Heart right ventricle (tissue), 16 donors: ENCODE data around the gene PNKP. TPM values are rescaled to one million over a fixed set of nuclear protein-coding genes. Genes with fewer than 3 reads are reported as not detected.

Experiments used
- ATAC-seq, 8 donors: fragments of 200-7000 bp; cut with Tn5 transposase; one replicate each; pipeline ENCODE4 v1.9.1; 2020; ENCODE audit warnings: mild to moderate bottlenecking in 8 of 8, moderate library complexity in 8 of 8, moderate number of reproducible peaks in 1 of 8
- DNase-seq, 2 donors: peaks; one replicate each; pipeline ENCODE4 v3.0.0-alpha.2; 2020
- H3K27ac ChIP-seq, 10 donors: fragments of 200-600 bp; sonication (generic) in 2 of 10; one replicate each; pipeline versions ENCODE4 v1.5.0 to v1.8.0; 2020 to 2022; ENCODE audit warnings: mild to moderate bottlenecking in 3 of 10
- H3K27me3 ChIP-seq, 7 donors: fragments of 200-600 bp; one replicate each; pipeline ENCODE4 v1.8.0; 2021 to 2022; ENCODE audit warnings: mild to moderate bottlenecking in 2 of 7
- H3K36me3 ChIP-seq, 9 donors: fragments of 200-600 bp; sonication (generic) in 1 of 9; one replicate each; pipeline versions ENCODE4 v1.5.0 to v1.8.0; 2020 to 2022; ENCODE audit warnings: mild to moderate bottlenecking in 2 of 9
- H3K4me1 ChIP-seq, 9 donors: fragments of 200-600 bp; sonication (generic) in 1 of 9; one replicate each; pipeline versions ENCODE4 v1.5.0 to v1.8.0; 2020 to 2022; ENCODE audit warnings: mild to moderate bottlenecking in 4 of 9
- H3K4me3 ChIP-seq, 10 donors: fragments of 200-600 bp; sonication (generic) in 2 of 10; one replicate each; pipeline versions ENCODE4 v1.5.0 to v1.8.0; 2020 to 2022; ENCODE audit warnings: mild to moderate bottlenecking in 7 of 10, moderate library complexity in 2 of 10
- H3K9me3 ChIP-seq, 11 donors: fragments of 200-600 bp in 10 of 11; sonication (generic) in 2 of 11; one replicate each; pipeline versions ENCODE4 v1.5.0 to v1.8.0; 2013 to 2022; ENCODE audit warnings: mild to moderate bottlenecking in 2 of 11, control low read depth in 1 of 11, moderate library complexity in 1 of 11
- CTCF ChIP-seq, 9 donors: fragments of 200-600 bp; sonication (generic) in 2 of 9; IDR thresholded peaks; one replicate each; pipeline versions ENCODE4 v1.5.0 to v1.8.0; 2021 to 2022; ENCODE audit warnings: antibody characterized with exemption in 9 of 9, mild to moderate bottlenecking in 5 of 9, moderate library complexity in 1 of 9
- WGBS, 2 donors: extraction: QIAGEN DNeasy Blood & Tissue Kit; methylation state at CpG; one replicate each; pipeline ENCODE4 v1.1.7; 2013; ENCODE audit warnings: inconsistent platforms in 1 of 2; 5-methylcytosine and 5-hydroxymethylcytosine counted together
- intact Hi-C, 10 donors: fragments of 100-400 bp; cut with DNase I; formaldehyde crosslinking; loops; one replicate each; pipeline versions ENCODE4 v1.11.1 to v1.14.2; 2022
- polyA plus RNA-seq, 2 donors: library from polyadenylated mRNA; stranded (reverse); fragments of 200-250 nt; gene quantifications; one replicate each; pipeline ENCODE4 v1.2.3, GENCODE V29; 2013
- total RNA-seq, 10 donors: library from RNA; stranded (reverse); fragmentation: NEBNext Ultra II Directional in 3 of 10; extraction: Animal tissue kit (Norgen Biotek cat#: 25700) in 3 of 10; gene quantifications; one replicate each; pipeline versions ENCODE4 v1.2.1 to v1.2.4, GENCODE V29; 2021 to 2023
- donor health status: Arrhythmogenic right ventricular cardiomyopathy.
- donor health status: ischemic (EF 13 %, LVEDD 7.1; RV severe dilation, severe dysfunction).
- donor health status: healthy with polysubstance abuse.
- donor health status: DM: no; HTN: yes; CAD: no.
- donor health status: DM: no; HTN: no; CAD: no.
- donor health status: ischemic (EF 25% LVEDD 6.9; RV normal size, moderate dysfunction).
- donor health status: ischemic (EF 25% LVEDD 5.7; RV mildly dilated, moderate dysfunction).
- donor health status: healthy.
- donor health status: DM: yes; HTN: yes; CAD: no.
- donor health status: Ischemic cardiomyopathy.
- donor health status: ischemic (EF 35%, LVEDD 5.7; RV mildly dilated, moderate dysfunction).
- donor health status: nonischemic (EF 11% LVEDD 7.7; RV severe dilation, severe dysfunction).
- donor health status: DM: yes; HTN: yes; CAD: no.
- donor health status: PGD.
- donor health status: ischemic (EF 29% LVEDD 5.4; RV normal size, mild dysfunction).
- donor health status: nonischemic (EF 23%, LVEDD 6.1; RV moderate dilation, normal function).

Gene PNKP
- total and polyA plus RNA-seq, 12 donors, result 24.0 to 91.7 (median 34.6) TPM

GRCh38 chr19:49838885-49839588 lies 28.3 kb downstream of the PNKP start:
- no peak for TF ChIP-seq CTCF (IDR thresholded peaks at IDR 0.05)
- Histone ChIP-seq H3K27me3 (no peaks in the 10 kb centered on the region), H3K9me3 (no peaks in the 10 kb centered on the region), H3K4me1 (peaks cover 0 to 5% (median 0%) of the 10 kb centered on the region in 9 donors), H3K27ac (no peak overlapping the region), H3K36me3 (peaks cover 0 to 79% (median 40%) of the 10 kb centered on the region in 9 donors), H3K4me3 (no peak overlapping the region)
- ATAC-seq (peak in 2 of 8 donors; percentile 18 to 67), DNase-seq (no peak)
- intact Hi-C loops, result loop anchor here in 1 of 10 donors (10.0 kb wide), 1 partner anchor 1236 kb away; no protein-coding TSS in a partner anchor
- 48 to 69% methylated on average over 18 of the region's 18 CpGs for WGBS, 2 donors

- Histone ChIP-seq H3K27ac (no peak overlapping the region), H3K27me3 (no peaks in the 10 kb centered on the region), H3K4me3 (no peak overlapping the region), H3K4me1 (peaks cover 0 to 7% (median 0%) of the 10 kb centered on the region in 9 donors), H3K36me3 (peaks cover 0 to 95% (median 56%) of the 10 kb centered on the region in 9 donors), H3K9me3 (no peaks in the 10 kb centered on the region)
- WGBS, 2 donors, result 94 to 97% methylated on average over 9 of the region's 9 CpGs
- TF ChIP-seq CTCF (IDR thresholded peaks at IDR 0.05), result no peak
- intact Hi-C loops, result loop anchor here in 1 of 10 donors (10.0 kb wide), 1 partner anchor 1237 kb away; no protein-coding TSS in a partner anchor
- ATAC-seq (peak in 2 of 8 donors; percentile 4 to 12), DNase-seq (no peak)
These were observed 30.0 kb downstream of the PNKP start for GRCh38 chr19:49837425-49837824.

- DNase-seq (no peak), ATAC-seq (no peak)
- 81 to 88% methylated on average over 5 of the region's 5 CpGs for WGBS, 2 donors
- Histone ChIP-seq H3K27me3 (no peaks in the 10 kb centered on the region), H3K27ac (no peak overlapping the region), H3K4me1 (peaks cover 0 to 11% (median 0%) of the 10 kb centered on the region in 9 donors), H3K36me3 (peaks cover 0 to 96% (median 61%) of the 10 kb centered on the region in 9 donors), H3K4me3 (no peak overlapping the region), H3K9me3 (no peaks in the 10 kb centered on the region)
- intact Hi-C loops, result loop anchor here in 1 of 10 donors (10.0 kb wide), 1 partner anchor 1238 kb away; no protein-coding TSS in a partner anchor
- no peak for TF ChIP-seq CTCF (IDR thresholded peaks at IDR 0.05)
These were observed 30.4 kb downstream of the PNKP start for GRCh38 chr19:49837009-49837310.

GRCh38 chr19:49836176-49837008 lies 31.0 kb downstream of the PNKP start:
- H3K36me3 ChIP-seq, result peaks cover 0 to 98% (median 63%) of the 10 kb centered on the region in 9 donors
- DNase-seq, result no peak
- H3K27ac ChIP-seq, result no peak overlapping the region
- H3K27me3 ChIP-seq, result no peaks in the 10 kb centered on the region
- no peak for TF ChIP-seq CTCF (IDR thresholded peaks at IDR 0.05)
- 93 to 94% methylated on average over 20 of the region's 20 CpGs for WGBS, 2 donors
- intact Hi-C loops, result loop anchor here in 1 of 10 donors (10.0 kb wide), 1 partner anchor 1238 kb away; no protein-coding TSS in a partner anchor
- H3K9me3 ChIP-seq, result no peaks in the 10 kb centered on the region
- peaks cover 0 to 17% (median 0%) of the 10 kb centered on the region in 9 donors for H3K4me1 ChIP-seq
- H3K4me3 ChIP-seq, result no peak overlapping the region
- no peak for ATAC-seq
